ENCODE measurements around the gene CPN2.

DNA sequence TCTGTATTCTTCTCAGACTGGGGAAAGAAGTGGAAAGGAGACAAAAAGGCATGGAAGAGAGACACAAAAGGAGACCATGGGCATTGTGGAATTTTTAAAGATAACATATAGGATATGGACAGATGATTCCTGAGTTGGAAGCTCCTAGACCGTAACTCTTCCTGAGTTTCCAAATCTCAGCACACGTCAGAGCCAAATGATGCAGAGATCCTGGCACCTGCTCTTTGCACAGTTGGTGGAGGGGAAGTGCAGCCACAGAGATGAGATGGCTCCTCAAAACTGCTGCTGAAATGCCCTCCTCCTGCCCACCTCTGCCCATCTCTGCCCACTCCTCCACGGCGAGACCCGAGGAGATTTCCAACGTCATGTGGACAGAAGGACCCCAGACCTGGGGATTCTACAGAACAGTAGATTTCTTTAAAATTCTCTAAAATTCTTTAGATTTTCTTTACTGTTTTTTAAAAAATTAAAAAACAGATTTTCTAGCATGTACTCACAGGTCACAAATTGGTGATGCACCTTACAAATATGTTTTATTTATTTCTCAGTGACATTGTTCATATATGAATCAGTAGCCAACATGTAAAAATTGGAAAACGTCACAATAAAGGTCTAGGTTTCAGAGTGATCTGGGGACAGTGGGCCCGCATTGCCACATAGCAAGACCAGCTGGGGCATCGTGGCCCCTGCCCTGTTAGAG lies 8.1 kb downstream of the CPN2 start:
- TF ChIP-seq POLR2AphosphoS5 (IDR thresholded peaks at IDR 0.05) (no peak), POLR2A (IDR thresholded peaks at IDR 0.05) (no peak)
- TF ChIP-seq, protein P1, sequence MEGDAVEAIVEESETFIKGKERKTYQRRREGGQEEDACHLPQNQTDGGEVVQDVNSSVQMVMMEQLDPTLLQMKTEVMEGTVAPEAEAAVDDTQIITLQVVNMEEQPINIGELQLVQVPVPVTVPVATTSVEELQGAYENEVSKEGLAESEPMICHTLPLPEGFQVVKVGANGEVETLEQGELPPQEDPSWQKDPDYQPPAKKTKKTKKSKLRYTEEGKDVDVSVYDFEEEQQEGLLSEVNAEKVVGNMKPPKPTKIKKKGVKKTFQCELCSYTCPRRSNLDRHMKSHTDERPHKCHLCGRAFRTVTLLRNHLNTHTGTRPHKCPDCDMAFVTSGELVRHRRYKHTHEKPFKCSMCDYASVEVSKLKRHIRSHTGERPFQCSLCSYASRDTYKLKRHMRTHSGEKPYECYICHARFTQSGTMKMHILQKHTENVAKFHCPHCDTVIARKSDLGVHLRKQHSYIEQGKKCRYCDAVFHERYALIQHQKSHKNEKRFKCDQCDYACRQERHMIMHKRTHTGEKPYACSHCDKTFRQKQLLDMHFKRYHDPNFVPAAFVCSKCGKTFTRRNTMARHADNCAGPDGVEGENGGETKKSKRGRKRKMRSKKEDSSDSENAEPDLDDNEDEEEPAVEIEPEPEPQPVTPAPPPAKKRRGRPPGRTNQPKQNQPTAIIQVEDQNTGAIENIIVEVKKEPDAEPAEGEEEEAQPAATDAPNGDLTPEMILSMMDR (IDR thresholded peaks at IDR 0.05) = no peak
